Left ventricle myocardium inferior (tissue), 1 donor: ENCODE measurements around the gene FAM161A. TPM values are rescaled to one million over a fixed set of nuclear protein-coding genes. Genes with fewer than 3 reads are reported as not detected.
"Not testable (repeated sequence)": the region's sequence is repeated elsewhere in the genome, so short reads cannot be mapped to it uniquely, and the experiment has no call there.

Experiments used
- DNase-seq: peaks from one replicate; pipeline ENCODE4 v3.0.0-alpha.2; 2020
- H3K27ac ChIP-seq: fragments of 200-600 bp; replicated peaks from 2 replicates; pipeline ENCODE4 v1.8.0; 2021
- H3K27me3 ChIP-seq: fragments of 200-600 bp; 2 replicates; pipeline ENCODE4 v1.8.0; 2021; ENCODE audit warnings: low read depth
- H3K36me3 ChIP-seq: fragments of 200-600 bp; 2 replicates; pipeline ENCODE4 v1.8.0; 2021
- H3K4me1 ChIP-seq: fragments of 200-600 bp; 2 replicates; pipeline ENCODE4 v1.8.0; 2021
- H3K4me3 ChIP-seq: fragments of 200-600 bp; 2 replicates; pipeline ENCODE4 v1.8.0; 2021; ENCODE audit warnings: mild to moderate bottlenecking, moderate library complexity
- H3K9me3 ChIP-seq: fragments of 200-600 bp; replicated peaks from 2 replicates; pipeline ENCODE4 v1.8.0; 2021
- CTCF ChIP-seq: fragments of 200-600 bp; IDR thresholded peaks from 2 replicates; pipeline ENCODE4 v1.8.0; 2021; ENCODE audit warnings: antibody characterized with exemption, mild to moderate bottlenecking, borderline replicate concordance
- intact Hi-C: fragments of 100-400 bp; cut with micrococcal nuclease; formaldehyde crosslinking; loops from one replicate; pipeline ENCODE4 v1.11.0; 2022
- total RNA-seq: library from RNA; stranded (reverse); fragmentation: NEBNext Ultra II Directional; extraction: Animal tissue kit (Norgen Biotek cat#: 25700); gene quantifications from one replicate; pipeline ENCODE4 v1.2.1, GENCODE V29; 2021
- donor health status: DM: no; HTN: yes; CAD: no; lungs with severe emphysema.

Gene FAM161A
- total RNA-seq, 1 donor from 2014 or later: 1.2 TPM

- no peak for TF ChIP-seq CTCF
- Histone ChIP-seq H3K36me3 (no peaks in the 10 kb centered on the region), H3K27ac (no peak overlapping the region), H3K4me3 (no peak overlapping the region), H3K4me1 (no peaks in the 10 kb centered on the region), H3K9me3 (no peaks in the 10 kb centered on the region), H3K27me3 (peaks cover 15% of the 10 kb centered on the region)
- no peak for DNase-seq
- intact Hi-C loops: no loop called here
Measured at GRCh38 chr2:61807036-61807757, 46.7 kb downstream of the FAM161A start.

- no peaks in the 10 kb centered on the region for H3K36me3 ChIP-seq
- intact Hi-C loops: no loop called here
- no peak overlapping the region for H3K27ac ChIP-seq
- H3K4me1 ChIP-seq: no peaks in the 10 kb centered on the region
- H3K9me3 ChIP-seq: no peaks in the 10 kb centered on the region
- no peak for TF ChIP-seq CTCF
- peaks cover 15% of the 10 kb centered on the region for H3K27me3 ChIP-seq
- DNase-seq: no peak
- H3K4me3 ChIP-seq: no peak overlapping the region
Measured at GRCh38 chr2:61802548-61802947, 51.3 kb downstream of the FAM161A start.

GRCh38 chr2:61799099-61799498, 54.8 kb downstream of the FAM161A start:
- intact Hi-C loops: no loop called here
- Histone ChIP-seq H3K4me1 (no peaks in the 10 kb centered on the region), H3K9me3 (no peaks in the 10 kb centered on the region), H3K27me3 (peaks cover 7% of the 10 kb centered on the region), H3K27ac (no peak overlapping the region), H3K4me3 (no peak overlapping the region), H3K36me3 (no peaks in the 10 kb centered on the region)
- TF ChIP-seq CTCF: no peak
- no peak for DNase-seq

GRCh38 chr2:61797446-61797845, 56.4 kb downstream of the FAM161A start:
- H3K36me3 ChIP-seq, intact Hi-C loops, H3K4me1 ChIP-seq, H3K9me3 ChIP-seq, H3K4me3 ChIP-seq, DNase-seq, H3K27me3 ChIP-seq, H3K27ac ChIP-seq: not testable (repeated sequence)

- intact Hi-C loops: no loop called here
- peaks cover 4% of the 10 kb centered on the region for H3K4me1 ChIP-seq
- H3K36me3 ChIP-seq: no peaks in the 10 kb centered on the region
- no peak overlapping the region for H3K27ac ChIP-seq
- DNase-seq: no peak
- TF ChIP-seq CTCF: no peak
- peaks cover 8% of the 10 kb centered on the region for H3K27me3 ChIP-seq
- no peak overlapping the region for H3K4me3 ChIP-seq
- H3K9me3 ChIP-seq: no peaks in the 10 kb centered on the region
Measured at GRCh38 chr2:61795408-61795807, 58.5 kb downstream of the FAM161A start.

- DNase-seq: peak; percentile 47
- no peaks in the 10 kb centered on the region for H3K9me3 ChIP-seq
- peaks cover 4% of the 10 kb centered on the region for H3K4me1 ChIP-seq
- peak overlapping the region; percentile 47 for H3K4me3 ChIP-seq
- no peak overlapping the region for H3K27ac ChIP-seq
- TF ChIP-seq CTCF: peak; percentile 69
- H3K27me3 ChIP-seq: peaks cover 8% of the 10 kb centered on the region
- H3K36me3 ChIP-seq: no peaks in the 10 kb centered on the region
- intact Hi-C loops: no loop called here
Measured at GRCh38 chr2:61793389-61793836, 60.4 kb downstream of the FAM161A start.
